Spleen (tissue), 11 donors: ENCODE results near the gene LRP2BP. TPM values are rescaled to one million over a fixed set of nuclear protein-coding genes. Genes with fewer than 3 reads are reported as not detected.

Experiments
- DNase-seq: peaks from one replicate; pipeline ENCODE4 v3.0.0-alpha.2; 2020
- H3K27ac ChIP-seq, 8 donors: fragments of 200-600 bp; sonication (generic) in 7 of 8; 1 replicate in 4 of 8; 2 replicates in 4 of 8; pipeline versions ENCODE4 v1.5.0 to v1.8.0; 2016 to 2021; ENCODE audit warnings: inconsistent platforms in 4 of 8, mild to moderate bottlenecking in 4 of 8, moderate library complexity in 1 of 8
- H3K27me3 ChIP-seq, 7 donors: fragments of 200-600 bp; sonication (generic) in 6 of 7; replicated peaks in 1 of 7; 1 replicate in 4 of 7; 2 replicates in 3 of 7; pipeline versions ENCODE4 v1.5.0 to v1.8.0; 2016 to 2021; ENCODE audit warnings: inconsistent platforms in 3 of 7, mild to moderate bottlenecking in 1 of 7
- H3K36me3 ChIP-seq, 6 donors: fragments of 200-600 bp; sonication (generic) in 5 of 6; 1 replicate in 4 of 6; 2 replicates in 2 of 6; pipeline versions ENCODE4 v1.5.0 to v1.8.0; 2016 to 2021; ENCODE audit warnings: inconsistent platforms in 2 of 6
- H3K4me1 ChIP-seq, 6 donors: fragments of 200-600 bp; sonication (generic) in 5 of 6; 1 replicate in 3 of 6; 2 replicates in 3 of 6; pipeline versions ENCODE4 v1.5.0 to v1.8.0; 2016 to 2021; ENCODE audit warnings: inconsistent platforms in 3 of 6
- H3K4me3 ChIP-seq, 8 donors: fragments of 200-600 bp; sonication (generic) in 7 of 8; 1 replicate in 4 of 8; 2 replicates in 4 of 8; pipeline versions ENCODE4 v1.5.0 to v1.8.0; 2016 to 2021; ENCODE audit warnings: inconsistent platforms in 4 of 8, mild to moderate bottlenecking in 4 of 8, moderate library complexity in 2 of 8
- H3K9me3 ChIP-seq, 8 donors: fragments of 200-600 bp; sonication (generic) in 7 of 8; 1 replicate in 4 of 8; 2 replicates in 4 of 8; pipeline versions ENCODE4 v1.5.0 to v1.8.0; 2016 to 2021; ENCODE audit warnings: inconsistent platforms in 4 of 8
- POLR2A ChIP-seq, 3 donors: fragments of 450-650 bp; IDR thresholded peaks; one replicate each; pipeline ENCODE4 v1.5.1; 2017; ENCODE audit warnings: antibody characterized with exemption in 3 of 3, mild to moderate bottlenecking in 1 of 3
- POLR2AphosphoS5 ChIP-seq, 3 donors: sonication (generic); formaldehyde crosslinking; IDR thresholded peaks; one replicate each; pipeline ENCODE4 v1.5.1; 2017; ENCODE audit warnings: antibody characterized with exemption in 3 of 3
- WGBS, 5 donors: extraction: QIAGEN DNeasy Blood & Tissue Kit in 3 of 5; methylation state at CpG; one replicate each; pipeline versions ENCODE4 v1.1.5 to v1.1.7; 2013 to 2018; 5-methylcytosine and 5-hydroxymethylcytosine counted together
- intact Hi-C: fragments of 100-400 bp; cut with DNase I; formaldehyde crosslinking; loops from one replicate; pipeline ENCODE4 v1.15.0; 2023; ENCODE audit warnings: low total_unique reads
- polyA plus RNA-seq, 3 donors: library from polyadenylated mRNA; stranded (reverse); fragments of 200-250 nt; gene quantifications; one replicate each; pipeline ENCODE4 v1.2.1, GENCODE V29; 2013
- total RNA-seq, 7 donors: library from RNA; depleted of rRNA in 3 of 7; stranded (reverse); fragments of >200 nt in 3 of 7; fragmentation: NEBNext Ultra II Directional in 4 of 7; extraction: Animal tissue kit (Norgen Biotek cat#: 25700) in 4 of 7; gene quantifications; one replicate each; pipeline versions ENCODE4 v1.1.0 to v1.2.1, GENCODE V29; 2016 to 2021
- TF ChIP-seq, protein P1 (sequence below), 11 experiments: fragments of 200-600 bp in 7 of 11; fragments of 450-650 bp in 4 of 11; sonication (generic) in 4 of 11; IDR thresholded peaks in 8 of 11; conservative IDR thresholded peaks in 3 of 11; 1 replicate in 7 of 11; 2 replicates in 4 of 11; pipeline versions ENCODE4 v1.4.0 to v1.8.0; 2016 to 2021; ENCODE audit warnings: antibody characterized with exemption in 11 of 11, inconsistent platforms in 4 of 11, mild to moderate bottlenecking in 1 of 11
- donor health status: healthy with polysubstance abuse.
- donor health status: DM: no; HTN: no; CAD: no; lungs with moderate emphysema.
- donor health status: DM: no; HTN: no; CAD: no.
- donor health status: Bipolar disorder and iron deficiency.
- donor health status: healthy.
- donor health status: DM: no; HTN: no; CAD: no.
- donor health status: DM: yes; HTN: yes; CAD: no.

LRP2BP gene
- total and polyA plus RNA-seq, 10 donors, result 0.17 to 2.4 (median 0.96) TPM

DNA sequence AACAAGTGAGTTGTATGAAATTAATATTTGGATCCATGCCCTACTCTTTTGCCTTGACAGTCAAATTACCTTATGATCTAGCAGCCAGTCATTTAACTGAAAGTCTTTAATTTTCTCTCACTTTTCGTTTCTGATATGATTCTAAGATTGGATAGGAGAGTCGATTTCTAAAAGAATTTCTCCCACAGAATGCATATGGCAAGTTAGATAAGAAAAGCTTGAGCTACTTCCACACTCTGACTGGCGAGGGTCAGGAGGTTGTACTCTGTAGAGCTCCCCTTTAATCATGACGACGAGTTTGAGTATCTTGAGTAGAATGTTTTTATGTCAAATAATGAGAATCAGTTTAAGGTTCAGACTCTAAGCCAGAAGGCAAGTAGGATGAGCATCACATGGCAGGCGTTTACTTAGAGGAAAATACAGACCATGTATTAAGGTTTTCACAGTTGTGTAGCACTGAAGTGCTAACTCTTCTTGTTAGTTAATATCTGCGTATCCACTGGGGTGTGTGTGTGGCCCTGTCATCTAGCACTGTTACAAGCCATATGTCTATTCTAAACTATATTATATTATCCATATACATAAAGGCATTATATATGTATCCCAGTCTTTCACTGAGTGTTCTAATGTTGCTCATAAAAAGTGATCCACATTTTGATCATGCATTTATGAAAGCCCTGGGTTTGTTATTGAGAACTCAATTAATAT is 37.8 kb downstream of the LRP2BP start:
- Histone ChIP-seq H3K9me3 (no peaks in the 10 kb centered on the region), H3K4me3 (no peak overlapping the region), H3K27me3 (no peaks in the 10 kb centered on the region), H3K36me3 (peaks cover 0 to 82% (median 14%) of the 10 kb centered on the region in 6 donors), H3K27ac (no peak overlapping the region), H3K4me1 (no peaks in the 10 kb centered on the region)
- TF ChIP-seq, protein P1, sequence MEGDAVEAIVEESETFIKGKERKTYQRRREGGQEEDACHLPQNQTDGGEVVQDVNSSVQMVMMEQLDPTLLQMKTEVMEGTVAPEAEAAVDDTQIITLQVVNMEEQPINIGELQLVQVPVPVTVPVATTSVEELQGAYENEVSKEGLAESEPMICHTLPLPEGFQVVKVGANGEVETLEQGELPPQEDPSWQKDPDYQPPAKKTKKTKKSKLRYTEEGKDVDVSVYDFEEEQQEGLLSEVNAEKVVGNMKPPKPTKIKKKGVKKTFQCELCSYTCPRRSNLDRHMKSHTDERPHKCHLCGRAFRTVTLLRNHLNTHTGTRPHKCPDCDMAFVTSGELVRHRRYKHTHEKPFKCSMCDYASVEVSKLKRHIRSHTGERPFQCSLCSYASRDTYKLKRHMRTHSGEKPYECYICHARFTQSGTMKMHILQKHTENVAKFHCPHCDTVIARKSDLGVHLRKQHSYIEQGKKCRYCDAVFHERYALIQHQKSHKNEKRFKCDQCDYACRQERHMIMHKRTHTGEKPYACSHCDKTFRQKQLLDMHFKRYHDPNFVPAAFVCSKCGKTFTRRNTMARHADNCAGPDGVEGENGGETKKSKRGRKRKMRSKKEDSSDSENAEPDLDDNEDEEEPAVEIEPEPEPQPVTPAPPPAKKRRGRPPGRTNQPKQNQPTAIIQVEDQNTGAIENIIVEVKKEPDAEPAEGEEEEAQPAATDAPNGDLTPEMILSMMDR (IDR thresholded peaks at IDR 0.05 in 8 of 11, conservative IDR thresholded peaks at IDR 0.05 in 3 of 11), result no peak
- TF ChIP-seq POLR2AphosphoS5 (IDR thresholded peaks at IDR 0.05) (no peak), POLR2A (IDR thresholded peaks at IDR 0.05) (no peak)
- DNase-seq, result no peak
- WGBS, 5 donors, result 83 to 91% (median 85%) methylated on average over 7 of the region's 7 CpGs
- intact Hi-C loops, result no loop called here

DNA sequence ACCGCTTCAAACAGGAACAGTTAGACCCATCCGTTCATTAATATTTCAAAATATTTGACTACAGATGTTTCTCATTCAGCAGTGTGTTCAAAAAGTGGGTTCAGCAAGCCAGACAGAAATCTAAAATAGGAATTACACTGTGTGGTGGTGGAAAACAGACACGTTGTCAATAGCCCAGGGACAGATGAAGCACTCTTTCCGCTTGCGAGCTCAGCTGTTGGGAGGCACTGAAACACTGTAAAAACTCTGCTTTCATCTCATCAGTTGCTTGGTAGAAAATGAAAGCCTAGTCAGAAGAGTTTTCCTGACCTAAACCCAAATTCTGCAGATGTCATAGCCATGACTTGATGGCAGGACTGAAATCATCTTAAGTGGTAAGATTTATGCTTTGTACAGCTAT is 38.5 kb downstream of the LRP2BP start:
- 90 to 94% (median 93%) methylated on average over 5 of the region's 5 CpGs for WGBS, 5 donors
- H3K9me3 ChIP-seq, result no peaks in the 10 kb centered on the region
- DNase-seq, result no peak
- H3K36me3 ChIP-seq, result peaks cover 0 to 81% (median 14%) of the 10 kb centered on the region in 6 donors
- no peaks in the 10 kb centered on the region for H3K27me3 ChIP-seq
- no peak overlapping the region for H3K27ac ChIP-seq
- intact Hi-C loops, result no loop called here
- TF ChIP-seq, protein P1 (IDR thresholded peaks at IDR 0.05 in 8 of 11, conservative IDR thresholded peaks at IDR 0.05 in 3 of 11), result no peak
- TF ChIP-seq POLR2A (IDR thresholded peaks at IDR 0.05) (no peak), POLR2AphosphoS5 (IDR thresholded peaks at IDR 0.05) (no peak)
- no peaks in the 10 kb centered on the region for H3K4me1 ChIP-seq
- no peak overlapping the region for H3K4me3 ChIP-seq

DNA sequence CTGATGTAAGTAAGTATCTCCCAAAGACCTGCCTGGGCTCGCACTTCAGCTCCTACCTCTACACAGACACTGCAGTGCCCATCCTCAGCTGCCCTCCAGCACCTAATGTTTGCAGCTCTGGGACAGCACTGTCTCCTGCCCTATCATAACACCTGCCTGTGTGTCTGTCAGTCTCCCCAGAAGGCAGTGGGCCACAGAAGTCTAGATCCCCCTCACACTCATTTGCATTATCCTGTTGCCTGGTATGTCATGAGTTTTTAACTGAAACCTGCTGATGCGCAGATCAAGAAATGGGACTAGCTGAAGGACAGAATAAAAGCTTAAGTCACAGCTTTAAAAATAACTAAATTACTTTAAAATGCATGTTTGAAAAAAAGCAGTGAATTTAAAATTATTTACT is 43.0 kb downstream of the LRP2BP start:
- no peak for DNase-seq
- Histone ChIP-seq H3K9me3 (no peaks in the 10 kb centered on the region), H3K27me3 (no peaks in the 10 kb centered on the region), H3K4me3 (no peak overlapping the region), H3K36me3 (peaks cover 0 to 84% (median 21%) of the 10 kb centered on the region in 6 donors), H3K27ac (no peak overlapping the region), H3K4me1 (peaks cover 0 to 7% (median 0%) of the 10 kb centered on the region in 6 donors)
- WGBS, 5 donors, result 92 to 97% (median 95%) methylated on average over 2 of the region's 2 CpGs
- intact Hi-C loops, result no loop called here
- TF ChIP-seq, protein P1 (IDR thresholded peaks at IDR 0.05 in 8 of 11, conservative IDR thresholded peaks at IDR 0.05 in 3 of 11), result no peak
- TF ChIP-seq POLR2AphosphoS5 (IDR thresholded peaks at IDR 0.05), result no peak
- no peak for TF ChIP-seq POLR2A (IDR thresholded peaks at IDR 0.05)

DNA sequence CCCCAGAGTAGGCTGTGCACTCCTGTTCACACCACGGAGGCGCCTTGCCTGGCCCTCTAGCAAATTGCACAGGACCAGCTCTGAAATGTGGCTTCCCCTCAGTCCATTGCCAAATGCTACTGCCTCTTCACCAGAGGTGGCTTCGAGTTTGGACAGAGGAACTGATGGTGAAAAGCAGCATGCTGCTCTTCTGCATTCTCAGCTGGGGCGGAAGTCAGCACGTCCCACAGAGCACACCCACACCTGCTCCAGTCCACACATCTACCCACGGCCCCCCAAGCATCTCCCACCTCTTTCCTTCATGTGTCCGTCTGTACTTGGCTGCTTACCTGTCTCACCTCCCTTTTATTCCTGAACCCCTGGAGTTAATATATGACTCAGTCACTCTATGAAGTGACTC is 43.5 kb downstream of the LRP2BP start:
- TF ChIP-seq POLR2AphosphoS5 (IDR thresholded peaks at IDR 0.05), result no peak
- TF ChIP-seq, protein P1 (IDR thresholded peaks at IDR 0.05 in 8 of 11, conservative IDR thresholded peaks at IDR 0.05 in 3 of 11), result no peak
- no peak for TF ChIP-seq POLR2A (IDR thresholded peaks at IDR 0.05)
- no peak overlapping the region for H3K27ac ChIP-seq
- H3K9me3 ChIP-seq, result no peaks in the 10 kb centered on the region
- no peak for DNase-seq
- H3K4me3 ChIP-seq, result no peak overlapping the region
- H3K36me3 ChIP-seq, result peaks cover 0 to 84% (median 23%) of the 10 kb centered on the region in 6 donors
- peaks cover 0 to 7% (median 0%) of the 10 kb centered on the region in 6 donors for H3K4me1 ChIP-seq
- no peaks in the 10 kb centered on the region for H3K27me3 ChIP-seq
- WGBS, 5 donors, result 79 to 89% (median 84%) methylated on average over 7 of the region's 7 CpGs
- intact Hi-C loops, result no loop called here
